ENCODE measurements around the gene PHF21B. TPM values are rescaled to one million over a fixed set of nuclear protein-coding genes. Genes with fewer than 3 reads are reported as not detected.

PHF21B gene
- total RNA-seq, 1 experiment from 2014 or later, result 5.9 TPM

DNA sequence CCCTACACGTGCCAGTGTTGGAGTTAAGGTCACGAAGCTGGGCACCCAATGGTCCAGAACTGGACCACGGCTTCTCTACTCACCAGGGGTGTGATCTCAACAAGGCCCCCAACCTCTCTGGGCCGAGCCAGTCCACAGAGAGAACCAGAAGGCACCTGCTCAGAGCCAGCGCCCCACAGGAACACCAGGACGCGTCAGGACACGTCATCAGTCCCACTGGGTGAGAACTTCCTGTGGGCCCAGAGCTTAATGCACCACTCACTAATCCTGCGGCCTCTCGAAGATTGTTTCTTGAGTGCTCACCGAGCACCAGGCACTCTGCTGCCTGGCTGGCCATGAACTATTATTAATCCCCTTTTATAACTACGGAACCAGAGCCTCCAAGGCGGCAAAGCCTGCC, 10.1 kb downstream of the PHF21B start:
- H3K79me2 ChIP-seq (ENCODE audit: low read length), result peaks cover 61% of the 10 kb centered on the region
- no peak overlapping the region for H3K9ac ChIP-seq (ENCODE audit: low read length)
- H3K4me3 ChIP-seq (ENCODE audit: low read length), result no peak overlapping the region
- H3K4me2 ChIP-seq (ENCODE audit: low read depth, low read length, poor library complexity, severe bottlenecking), result no peak overlapping the region
- peaks cover 3% of the 10 kb centered on the region for H3K4me1 ChIP-seq (ENCODE audit: low read length)
- H2AFZ ChIP-seq (ENCODE audit: low read length), result no peak overlapping the region
- no peaks in the 10 kb centered on the region for H3K27me3 ChIP-seq (ENCODE audit: low read length)
- peaks cover 10% of the 10 kb centered on the region; the same call in 1 of the 2 replicates for H4K20me1 ChIP-seq (ENCODE audit: insufficient read depth, low read depth, low read length)
- H3K9me2 ChIP-seq (replicated peaks; ENCODE audit: insufficient read depth, low read length), result no peaks in the 10 kb centered on the region
- H3K27ac ChIP-seq (ENCODE audit: low read length), result no peak overlapping the region
- H3K9me3 ChIP-seq (ENCODE audit: low read length), result no peaks in the 10 kb centered on the region
- no peak for DNase-seq
- no peaks in the 10 kb centered on the region for H3K36me3 ChIP-seq (ENCODE audit: insufficient read depth, low read length)

DNA sequence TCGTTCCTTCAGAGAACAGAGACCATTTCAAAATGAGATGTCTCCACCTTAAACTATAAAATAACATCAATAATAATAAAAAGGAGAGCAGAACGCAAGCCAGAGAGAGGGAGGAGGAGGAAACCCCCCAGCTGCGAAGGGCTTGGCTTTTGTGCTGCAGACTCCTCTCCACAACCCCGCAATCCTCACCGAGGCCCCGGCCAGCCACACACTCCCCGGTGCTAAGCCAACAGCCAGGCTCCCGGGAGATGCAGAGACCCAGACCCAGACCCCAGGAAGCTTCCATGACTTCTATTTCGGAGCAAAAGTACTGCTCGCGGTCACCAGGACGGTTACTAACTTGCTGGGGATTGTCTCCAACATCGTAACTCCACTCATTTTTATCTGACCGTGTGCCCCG, 10.6 kb downstream of the PHF21B start:
- H3K9me2 ChIP-seq (replicated peaks; ENCODE audit: insufficient read depth, low read length), result no peaks in the 10 kb centered on the region
- H3K4me3 ChIP-seq (ENCODE audit: low read length), result no peak overlapping the region
- no peak overlapping the region for H3K4me2 ChIP-seq (ENCODE audit: low read depth, low read length, poor library complexity, severe bottlenecking)

DNA sequence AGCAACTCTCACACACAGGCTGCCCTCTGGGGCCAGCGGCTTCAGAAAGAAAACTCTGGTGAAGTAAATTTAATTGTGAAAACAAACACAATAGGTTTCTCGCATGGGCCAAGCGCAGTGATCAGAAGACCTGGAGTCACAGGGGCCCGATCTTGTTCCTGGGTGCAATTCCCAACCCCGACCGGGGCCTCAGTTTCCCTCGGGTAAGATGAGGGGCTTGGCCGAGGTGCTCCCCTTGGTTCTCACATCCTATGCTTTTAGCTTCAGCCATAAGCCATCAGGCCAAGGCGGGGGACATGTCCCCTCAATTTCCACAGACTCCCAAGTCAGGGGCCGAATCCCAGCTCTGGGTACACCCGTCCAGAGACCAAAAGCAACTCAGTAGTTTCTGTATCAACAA, 11.5 kb downstream of the PHF21B start:
- Histone ChIP-seq H3K79me2 (ENCODE audit: low read length) (peaks cover 63% of the 10 kb centered on the region), H3K36me3 (ENCODE audit: insufficient read depth, low read length) (no peaks in the 10 kb centered on the region), H3K4me1 (ENCODE audit: low read length) (peaks cover 6% of the 10 kb centered on the region), H3K4me3 (ENCODE audit: low read length) (no peak overlapping the region), H3K27me3 (ENCODE audit: low read length) (no peaks in the 10 kb centered on the region), H3K9ac (ENCODE audit: low read length) (no peak overlapping the region), H3K4me2 (ENCODE audit: low read depth, low read length, poor library complexity, severe bottlenecking) (no peak overlapping the region), H4K20me1 (ENCODE audit: insufficient read depth, low read depth, low read length) (peaks cover 10% of the 10 kb centered on the region; the same call in 1 of the 2 replicates), H3K9me2 (replicated peaks; ENCODE audit: insufficient read depth, low read length) (no peaks in the 10 kb centered on the region), H2AFZ (ENCODE audit: low read length) (no peak overlapping the region), H3K27ac (ENCODE audit: low read length) (no peak overlapping the region), H3K9me3 (ENCODE audit: low read length) (no peaks in the 10 kb centered on the region)
- no peak for DNase-seq

More for the DNA sequence above, 10.6 kb downstream of the PHF21B start:
- Histone ChIP-seq H3K9me3 (ENCODE audit: low read length) (no peaks in the 10 kb centered on the region), H3K36me3 (ENCODE audit: insufficient read depth, low read length) (no peaks in the 10 kb centered on the region), H4K20me1 (ENCODE audit: insufficient read depth, low read depth, low read length) (peaks cover 10% of the 10 kb centered on the region; the same call in 1 of the 2 replicates), H3K79me2 (ENCODE audit: low read length) (peaks cover 62% of the 10 kb centered on the region), H3K27ac (ENCODE audit: low read length) (no peak overlapping the region), H3K4me1 (ENCODE audit: low read length) (peaks cover 6% of the 10 kb centered on the region), H2AFZ (ENCODE audit: low read length) (no peak overlapping the region), H3K27me3 (ENCODE audit: low read length) (no peaks in the 10 kb centered on the region), H3K9ac (ENCODE audit: low read length) (no peak overlapping the region)
- no peak for DNase-seq

DNA sequence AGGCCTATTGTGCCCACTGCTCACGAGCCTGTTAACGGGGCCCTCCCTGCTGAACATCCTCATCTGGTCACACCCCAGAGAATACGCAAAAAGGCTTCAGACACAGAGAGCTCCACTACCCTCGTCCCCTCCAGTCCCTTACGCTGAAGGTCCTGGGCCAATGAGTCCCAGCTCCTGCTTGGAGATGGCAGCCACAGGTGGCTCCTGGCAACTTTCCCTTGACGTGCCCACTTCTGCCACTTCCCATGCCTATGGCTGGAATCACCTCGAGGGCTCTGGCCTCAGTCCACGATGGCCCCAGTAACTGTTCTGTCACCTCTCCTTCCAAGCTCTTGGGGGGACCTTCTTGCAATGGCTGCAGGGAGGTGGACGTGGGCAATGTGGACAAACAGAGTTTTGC, 12.7 kb downstream of the PHF21B start:
- Histone ChIP-seq H2AFZ (ENCODE audit: low read length) (no peak overlapping the region), H3K27me3 (ENCODE audit: low read length) (no peaks in the 10 kb centered on the region), H3K9ac (ENCODE audit: low read length) (no peak overlapping the region), H3K4me2 (ENCODE audit: low read depth, low read length, poor library complexity, severe bottlenecking) (no peak overlapping the region), H3K36me3 (ENCODE audit: insufficient read depth, low read length) (no peaks in the 10 kb centered on the region), H3K9me2 (replicated peaks; ENCODE audit: insufficient read depth, low read length) (no peaks in the 10 kb centered on the region), H3K79me2 (ENCODE audit: low read length) (peaks cover 68% of the 10 kb centered on the region), H3K27ac (ENCODE audit: low read length) (no peak overlapping the region), H3K9me3 (ENCODE audit: low read length) (no peaks in the 10 kb centered on the region), H3K4me3 (ENCODE audit: low read length) (no peak overlapping the region), H3K4me1 (ENCODE audit: low read length) (peaks cover 6% of the 10 kb centered on the region), H4K20me1 (ENCODE audit: insufficient read depth, low read depth, low read length) (peaks cover 10% of the 10 kb centered on the region; the same call in 1 of the 2 replicates)
- DNase-seq, result no peak

DNA sequence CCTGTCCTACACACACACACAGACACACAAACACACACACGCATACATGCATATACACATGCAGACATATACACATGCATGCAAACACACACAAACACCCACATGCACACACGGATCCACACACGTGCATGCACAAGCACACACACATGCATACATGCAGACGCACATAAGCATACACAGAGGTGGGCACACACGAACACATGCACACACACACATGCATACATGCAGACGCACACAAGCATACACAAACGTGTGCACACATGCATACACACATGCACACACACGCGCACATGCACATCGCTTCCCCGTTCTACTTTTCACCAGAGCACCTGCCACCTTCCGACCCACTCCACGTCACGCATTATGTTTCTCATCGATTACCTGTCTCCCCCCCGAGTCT, 13.2 kb downstream of the PHF21B start:
- no peaks in the 10 kb centered on the region for H3K9me3 ChIP-seq (ENCODE audit: low read length)
- no peak overlapping the region for H3K4me2 ChIP-seq (ENCODE audit: low read depth, low read length, poor library complexity, severe bottlenecking)

DNA sequence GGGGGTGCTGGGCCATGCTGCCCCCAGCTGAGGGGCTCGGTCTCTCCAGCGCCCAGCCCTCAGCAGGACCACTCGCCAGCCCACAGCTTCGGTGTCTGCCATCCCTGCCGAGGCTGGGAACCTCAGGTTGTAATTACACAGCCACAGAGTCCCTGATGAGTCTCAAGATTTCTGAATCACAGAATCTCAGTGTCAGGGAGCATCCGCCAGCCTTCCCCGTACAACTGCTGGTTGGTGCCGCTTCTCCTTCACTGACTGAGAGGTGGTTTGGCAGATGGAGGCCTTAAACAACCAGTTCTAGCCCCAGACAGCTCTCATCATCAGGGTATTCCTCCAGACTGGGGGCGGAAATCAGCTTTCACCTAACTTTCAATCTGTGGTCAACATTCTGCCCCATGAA, 13.7 kb downstream of the PHF21B start:
- Histone ChIP-seq H3K9me3 (ENCODE audit: low read length) (no peaks in the 10 kb centered on the region), H2AFZ (ENCODE audit: low read length) (no peak overlapping the region), H3K4me3 (ENCODE audit: low read length) (no peak overlapping the region)

More for the DNA sequence above, 13.2 kb downstream of the PHF21B start:
- Histone ChIP-seq H4K20me1 (ENCODE audit: insufficient read depth, low read depth, low read length) (peaks cover 10% of the 10 kb centered on the region; the same call in 1 of the 2 replicates), H3K4me3 (ENCODE audit: low read length) (no peak overlapping the region), H3K4me1 (ENCODE audit: low read length) (peaks cover 6% of the 10 kb centered on the region), H3K9ac (ENCODE audit: low read length) (no peak overlapping the region), H2AFZ (ENCODE audit: low read length) (no peak overlapping the region), H3K9me2 (replicated peaks; ENCODE audit: insufficient read depth, low read length) (no peaks in the 10 kb centered on the region), H3K27me3 (ENCODE audit: low read length) (no peaks in the 10 kb centered on the region), H3K36me3 (ENCODE audit: insufficient read depth, low read length) (no peaks in the 10 kb centered on the region), H3K27ac (ENCODE audit: low read length) (no peak overlapping the region), H3K79me2 (ENCODE audit: low read length) (peaks cover 71% of the 10 kb centered on the region)
- no peak for DNase-seq

DNA sequence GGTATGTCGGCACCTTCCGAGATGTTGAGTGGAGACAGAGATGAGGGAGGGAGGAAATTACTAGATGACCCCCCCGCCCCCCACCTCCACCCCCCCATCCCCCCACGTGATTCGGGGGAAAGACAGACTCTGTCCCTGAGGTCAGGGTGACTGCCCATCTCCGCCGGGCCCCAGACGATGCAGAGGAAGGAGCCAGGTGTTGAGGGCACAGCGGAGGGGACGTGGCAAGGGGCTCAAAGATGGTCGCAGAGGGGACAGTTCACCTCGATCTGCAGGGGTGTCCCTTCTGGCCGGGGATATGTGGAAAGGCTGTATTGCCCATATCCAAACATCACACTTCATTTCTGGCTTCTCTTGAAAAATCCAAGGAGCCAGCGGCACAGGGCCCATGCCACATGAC, 14.1 kb downstream of the PHF21B start:
- Histone ChIP-seq H3K9ac (ENCODE audit: low read length) (no peak overlapping the region), H3K9me2 (replicated peaks; ENCODE audit: insufficient read depth, low read length) (no peaks in the 10 kb centered on the region), H3K79me2 (ENCODE audit: low read length) (peaks cover 71% of the 10 kb centered on the region), H3K4me3 (ENCODE audit: low read length) (no peak overlapping the region), H3K9me3 (ENCODE audit: low read length) (no peaks in the 10 kb centered on the region), H3K4me1 (ENCODE audit: low read length) (peaks cover 6% of the 10 kb centered on the region), H3K27me3 (ENCODE audit: low read length) (no peaks in the 10 kb centered on the region), H3K27ac (ENCODE audit: low read length) (no peak overlapping the region), H3K4me2 (ENCODE audit: low read depth, low read length, poor library complexity, severe bottlenecking) (no peak overlapping the region), H4K20me1 (ENCODE audit: insufficient read depth, low read depth, low read length) (peaks cover 4% of the 10 kb centered on the region; the same call in 1 of the 2 replicates), H2AFZ (ENCODE audit: low read length) (no peak overlapping the region), H3K36me3 (ENCODE audit: insufficient read depth, low read length) (no peaks in the 10 kb centered on the region)
- no peak for DNase-seq

More for the DNA sequence above, 13.7 kb downstream of the PHF21B start:
- Histone ChIP-seq H3K79me2 (ENCODE audit: low read length) (peaks cover 71% of the 10 kb centered on the region), H4K20me1 (ENCODE audit: insufficient read depth, low read depth, low read length) (peaks cover 8% of the 10 kb centered on the region; the same call in 1 of the 2 replicates), H3K4me1 (ENCODE audit: low read length) (peaks cover 6% of the 10 kb centered on the region), H3K27me3 (ENCODE audit: low read length) (no peaks in the 10 kb centered on the region), H3K9me2 (replicated peaks; ENCODE audit: insufficient read depth, low read length) (no peaks in the 10 kb centered on the region), H3K4me2 (ENCODE audit: low read depth, low read length, poor library complexity, severe bottlenecking) (no peak overlapping the region), H3K9ac (ENCODE audit: low read length) (no peak overlapping the region), H3K27ac (ENCODE audit: low read length) (no peak overlapping the region), H3K36me3 (ENCODE audit: insufficient read depth, low read length) (no peaks in the 10 kb centered on the region)
- no peak for DNase-seq

DNA sequence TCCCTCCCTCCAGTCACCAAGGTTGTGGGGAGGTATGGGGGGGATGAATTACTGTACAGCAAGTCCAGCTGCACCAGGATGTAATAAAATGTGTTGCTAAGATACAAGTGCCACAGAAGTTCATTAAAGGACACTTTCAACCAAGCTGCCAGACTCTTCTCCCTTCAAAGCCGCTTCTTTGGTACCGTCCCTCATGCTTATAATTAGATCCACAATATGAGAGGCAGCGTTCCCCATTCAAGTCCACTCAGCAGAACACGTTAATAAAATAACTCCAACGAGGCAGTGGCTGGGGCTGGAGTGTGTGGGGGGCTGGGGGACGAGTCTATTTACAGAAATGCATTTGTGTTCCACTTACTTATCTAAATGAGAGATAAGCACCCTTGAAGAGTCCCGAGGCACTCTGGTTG, 14.7 kb downstream of the PHF21B start:
- no peaks in the 10 kb centered on the region for H3K9me2 ChIP-seq (replicated peaks; ENCODE audit: insufficient read depth, low read length)
- H3K4me3 ChIP-seq (ENCODE audit: low read length), result no peak overlapping the region
- H3K9me3 ChIP-seq (ENCODE audit: low read length), result no peaks in the 10 kb centered on the region
- H3K36me3 ChIP-seq (ENCODE audit: insufficient read depth, low read length), result no peaks in the 10 kb centered on the region
- H3K4me1 ChIP-seq (ENCODE audit: low read length), result peaks cover 6% of the 10 kb centered on the region
- H3K27me3 ChIP-seq (ENCODE audit: low read length), result no peaks in the 10 kb centered on the region
- no peak overlapping the region for H3K27ac ChIP-seq (ENCODE audit: low read length)
- no peak for DNase-seq
- no peak overlapping the region for H3K9ac ChIP-seq (ENCODE audit: low read length)
- no peaks in the 10 kb centered on the region; the same call in 1 of the 2 replicates for H4K20me1 ChIP-seq (ENCODE audit: insufficient read depth, low read depth, low read length)
- no peak overlapping the region for H3K4me2 ChIP-seq (ENCODE audit: low read depth, low read length, poor library complexity, severe bottlenecking)
- H2AFZ ChIP-seq (ENCODE audit: low read length), result no peak overlapping the region
- H3K79me2 ChIP-seq (ENCODE audit: low read length), result peaks cover 72% of the 10 kb centered on the region
